SK-N-SH (cell line): Measurements from ENCODE around the gene AGBL3. TPM values are rescaled to one million over a fixed set of nuclear protein-coding genes. Genes with fewer than 3 reads are reported as not detected.

Source experiments
- CTCF ChIA-PET: fragments of 300-600, 350-600 bp; formaldehyde crosslinking; extraction: SDS; loops from one replicate; lab custom pipeline; 2021; lab: Yijun Ruan, JAX
- POLR2A ChIA-PET: fragments of 350-600 bp; sonication (Branson Sonifier 250); formaldehyde crosslinking; extraction: SDS; loops from one replicate; lab custom pipeline; 2020; ENCODE audit warnings: antibody characterized with exemption, inconsistent platforms; lab: Yijun Ruan, JAX
- DNase-seq: peaks from one replicate; pipeline ENCODE4 v3.0.0; 2012
- H2AFZ ChIP-seq: fragments of 200-600 bp; sonication (generic); 2 replicates; pipeline ENCODE4 v1.8.1; 2016; ENCODE audit warnings: antibody characterized with exemption, mild to moderate bottlenecking, low read depth
- H3F3A ChIP-seq: fragments of 200-600 bp; sonication (generic); replicated peaks from 2 replicates; pipeline ENCODE3; 2016; ENCODE audit warnings: antibody characterized with exemption, mild to moderate bottlenecking; ENCODE audit not compliant: insufficient read depth
- H3K27ac ChIP-seq, 2 experiments: fragments of 200-500 bp in 1 of 2; fragments of 200-600 bp in 1 of 2; sonication (Bioruptor generic) in 1 of 2; sonication (generic), shearing (Covaris generic) in 1 of 2; 2 replicates each; pipeline versions ENCODE4 v1.5.1 to v1.6.1; 2014 to 2016; ENCODE audit warnings: low read depth in 2 of 2, inconsistent platforms in 1 of 2, low read length in 1 of 2, mild to moderate bottlenecking in 1 of 2, mixed read lengths in 1 of 2
- H3K27me3 ChIP-seq: fragments of 200-600 bp; sonication (generic), shearing (Covaris generic); 2 replicates; pipeline ENCODE4 v1.6.1; 2016; ENCODE audit warnings: mixed run types; ENCODE audit not compliant: insufficient read depth
- H3K36me3 ChIP-seq, 2 experiments: fragments of 200-500 bp in 1 of 2; fragments of 200-600 bp in 1 of 2; sonication (Bioruptor generic) in 1 of 2; sonication (generic) in 1 of 2; replicated peaks in 1 of 2; 2 replicates each; pipeline versions ENCODE3 to v1.5.1; 2014 to 2016; ENCODE audit warnings: low read length in 1 of 2, mild to moderate bottlenecking in 1 of 2; ENCODE audit not compliant: insufficient read depth in 2 of 2, control insufficient read depth in 1 of 2
- H3K4me1 ChIP-seq, 2 experiments: fragments of 200-500 bp in 1 of 2; fragments of 200-600 bp in 1 of 2; sonication (Bioruptor generic) in 1 of 2; sonication (generic), shearing (Covaris generic) in 1 of 2; 2 replicates each; pipeline versions ENCODE4 v1.5.1 to v1.6.1; 2014 to 2016; ENCODE audit warnings: low read depth in 1 of 2, low read length in 1 of 2, mixed run types in 1 of 2; ENCODE audit not compliant: insufficient read depth in 2 of 2, control insufficient read depth in 1 of 2
- H3K4me2 ChIP-seq: fragments of 200-600 bp; sonication (generic), shearing (Covaris generic); 2 replicates; pipeline ENCODE4 v1.6.1; 2017; ENCODE audit warnings: mixed run types
- H3K4me3 ChIP-seq, 2 experiments: fragments of 200-500 bp in 1 of 2; fragments of 200-600 bp in 1 of 2; sonication (Bioruptor generic) in 1 of 2; sonication (generic), shearing (Covaris generic) in 1 of 2; 2 replicates each; pipeline versions ENCODE4 v1.5.1 to v1.8.1; 2014 to 2016; ENCODE audit warnings: low read depth in 2 of 2, inconsistent platforms in 1 of 2, low read length in 1 of 2, mild to moderate bottlenecking in 1 of 2, mixed read lengths in 1 of 2, moderate library complexity in 1 of 2
- H3K79me2 ChIP-seq: fragments of 200-600 bp; sonication (generic); 2 replicates; pipeline ENCODE4 v1.8.1; 2017; ENCODE audit warnings: mild to moderate bottlenecking; ENCODE audit not compliant: insufficient read depth
- H3K9ac ChIP-seq: fragments of 200-600 bp; sonication (generic); 2 replicates; pipeline ENCODE4 v1.6.1; 2017; ENCODE audit warnings: mixed run types
- H3K9me2 ChIP-seq: fragments of 200-600 bp; sonication (generic); 2 replicates; pipeline ENCODE4 v1.6.1; 2017; ENCODE audit warnings: mixed run types
- H3K9me3 ChIP-seq: fragments of 200-600 bp; sonication (generic); 2 replicates; pipeline ENCODE4 v1.6.1; 2017; ENCODE audit warnings: mixed run types, mild to moderate bottlenecking, moderate library complexity
- H4K20me1 ChIP-seq: fragments of 200-600 bp; sonication (generic); 2 replicates; pipeline ENCODE4 v1.6.1; 2017; ENCODE audit warnings: mild to moderate bottlenecking, mixed run types; ENCODE audit not compliant: insufficient read depth
- CHD2 ChIP-seq: fragments of 150-350 bp; IDR thresholded peaks from 2 replicates; pipeline ENCODE4 v1.6.1; 2018; ENCODE audit warnings: low read length; ENCODE audit not compliant: partially characterized antibody
- EP300 ChIP-seq, 2 experiments: IDR thresholded peaks; 2 replicates each; pipeline versions ENCODE4 v1.4.0 to v1.6.1; 2012; ENCODE audit warnings: borderline replicate concordance in 1 of 2, low read depth in 1 of 2, low read length in 1 of 2
- EZH2phosphoT487 ChIP-seq: fragments of 200-600 bp; sonication (generic); IDR thresholded peaks from 2 replicates; pipeline ENCODE4 v1.6.1; 2017; ENCODE audit warnings: low read depth, mixed run types, mild to moderate bottlenecking, antibody characterized with exemption, moderate library complexity, borderline replicate concordance
- FOSL2 ChIP-seq: IDR thresholded peaks from 2 replicates; pipeline ENCODE4 v1.4.0; 2012; ENCODE audit warnings: low read depth, mild to moderate bottlenecking, moderate library complexity, borderline replicate concordance
- FOXJ3 ChIP-seq: sonication (generic); formaldehyde crosslinking; IDR thresholded peaks from 2 replicates; pipeline ENCODE4 v1.5.1; 2020; ENCODE audit warnings: mild to moderate bottlenecking, missing genetic modification reagents
- FOXM1 ChIP-seq: IDR thresholded peaks from 2 replicates; pipeline ENCODE4 v1.4.0; 2012; ENCODE audit warnings: low read depth, mild to moderate bottlenecking
- GABPA ChIP-seq: IDR thresholded peaks from 2 replicates; pipeline ENCODE4 v1.4.0; 2012; ENCODE audit warnings: low read depth, mild to moderate bottlenecking
- GATA2 ChIP-seq: sonication (generic); formaldehyde crosslinking; IDR thresholded peaks from 2 replicates; pipeline ENCODE4 v1.5.0; 2020; ENCODE audit warnings: mild to moderate bottlenecking, missing genetic modification reagents
- MXI1 ChIP-seq: IDR thresholded peaks from 2 replicates; pipeline ENCODE4 v1.6.1; 2012; ENCODE audit warnings: mild to moderate bottlenecking, low read depth, low read length, improper control_type of control experiment
- POLR2AphosphoS5 ChIP-seq: IDR thresholded peaks from 2 replicates; pipeline ENCODE4 v1.6.1; 2012; ENCODE audit warnings: low read depth, low read length
- RAD21 ChIP-seq: IDR thresholded peaks from 2 replicates; pipeline ENCODE4 v1.6.1; 2012; ENCODE audit warnings: mild to moderate bottlenecking, low read length
- RCOR1 ChIP-seq: fragments of 150-350 bp; IDR thresholded peaks from 2 replicates; pipeline ENCODE4 v1.6.1; 2017; ENCODE audit warnings: antibody characterized with exemption, low read length
- RFX5 ChIP-seq: IDR thresholded peaks from 2 replicates; pipeline ENCODE4 v1.6.1; 2012; ENCODE audit warnings: mild to moderate bottlenecking, improper control_type of control experiment, low read length
- RXRA ChIP-seq: IDR thresholded peaks from 2 replicates; pipeline ENCODE4 v1.4.0; 2012; ENCODE audit warnings: low read depth, mild to moderate bottlenecking, borderline replicate concordance
- SIN3A ChIP-seq: IDR thresholded peaks from 2 replicates; pipeline ENCODE4 v1.6.1; 2012; ENCODE audit warnings: low read depth, mild to moderate bottlenecking, low read length, moderate library complexity, borderline replicate concordance
- SMC3 ChIP-seq: IDR thresholded peaks from 2 replicates; pipeline ENCODE4 v1.6.1; 2012; ENCODE audit warnings: low read depth, low read length, improper control_type of control experiment
- TAF1 ChIP-seq: IDR thresholded peaks from 2 replicates; pipeline ENCODE4 v1.6.1; 2012; ENCODE audit warnings: low read depth, mild to moderate bottlenecking, low read length, moderate library complexity, borderline replicate concordance
- YY1 ChIP-seq: IDR thresholded peaks from 2 replicates; pipeline ENCODE4 v1.4.0; 2012; ENCODE audit warnings: low read depth, mild to moderate bottlenecking
- WGBS: methylation state at CpG from one replicate; pipeline ENCODE4 v1.1.6; 2017; ENCODE audit warnings: low lambda C conversion rate; 5-methylcytosine and 5-hydroxymethylcytosine counted together
- polyA plus RNA-seq, 3 experiments: library from polyadenylated mRNA; depleted of rRNA; stranded (reverse); fragments of >200 nt; gene quantifications; 2 replicates each; pipeline ENCODE4 v1.2.3, GENCODE V29; 2012
- TF ChIP-seq, protein P1 (sequence below): IDR thresholded peaks from 2 replicates; pipeline ENCODE4 v1.6.1; 2012; ENCODE audit warnings: mild to moderate bottlenecking, low read depth, low read length, moderate library complexity
- TF ChIP-seq, protein P2 (sequence below): IDR thresholded peaks from 2 replicates; pipeline ENCODE4 v1.4.0; 2012; ENCODE audit warnings: low read depth
- TF ChIP-seq, protein P3 (sequence below): fragments of 150-350 bp; IDR thresholded peaks from 2 replicates; pipeline ENCODE4 v1.6.1; 2016; ENCODE audit warnings: mild to moderate bottlenecking, low read depth, low read length

AGBL3 gene
- polyA plus RNA-seq, 1 of the 3 experiments (the other 2 are of a cell fraction) = 0.35 TPM

DNA sequence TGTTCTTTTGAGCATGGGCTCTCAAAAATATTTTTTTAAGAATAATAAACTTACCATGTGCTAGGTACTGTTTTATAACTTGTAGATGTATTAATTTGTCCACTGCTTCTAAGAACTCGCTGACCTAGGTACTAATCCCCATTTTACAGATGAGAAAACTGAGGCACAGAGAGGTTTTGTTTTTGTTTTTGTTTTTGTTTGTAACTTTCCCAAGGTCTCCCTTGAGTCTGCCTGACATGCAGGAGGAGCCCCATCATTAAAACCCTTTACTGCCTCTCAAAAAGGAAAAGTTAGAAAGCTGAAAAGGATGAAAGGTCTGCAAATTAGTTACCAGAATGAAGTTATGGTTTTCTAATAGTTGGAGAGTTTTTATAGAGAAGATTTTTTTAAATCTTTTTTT is 38.5 kb upstream of the AGBL3 start (continued):
- no peak for TF ChIP-seq SIN3A
- TF ChIP-seq SMC3 = no peak
- no peak for TF ChIP-seq FOXJ3

DNA sequence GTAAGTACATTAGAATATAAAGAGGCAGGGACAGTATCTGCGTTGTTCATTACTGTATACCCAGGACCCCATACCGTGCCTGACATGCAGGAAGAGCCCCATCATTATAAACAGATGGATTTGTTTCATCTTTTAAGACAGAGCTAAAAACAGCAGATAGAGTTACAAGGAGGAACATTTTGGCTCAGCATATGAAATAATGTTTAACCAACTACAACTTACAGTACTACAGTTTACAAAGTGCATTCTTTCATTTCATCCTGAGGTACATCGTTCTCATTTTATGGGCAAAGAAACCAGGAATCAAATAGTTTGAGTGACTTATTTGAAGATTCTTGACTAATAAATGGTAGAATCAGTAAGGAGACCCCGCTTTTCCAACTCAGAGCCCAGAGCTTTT is 38.1 kb upstream of the AGBL3 start:
- peaks cover 88 to 100% of the 10 kb centered on the region in 2 experiments for H3K36me3 ChIP-seq
- CTCF ChIA-PET = interaction anchor here (0.7 to 1.0 kb wide), 4 partner anchors 38 to 303 kb away, joined by 3 to 4 read pairs (median 3); partner anchors contain the start of gene AGBL3

More for the DNA sequence above, 38.1 kb upstream of the AGBL3 start:
- Histone ChIP-seq H3K79me2 (peaks cover 17% of the 10 kb centered on the region; the same call in 1 of the 2 replicates), H3K4me3 (no peak overlapping the region), H3K27me3 (no peaks in the 10 kb centered on the region), H4K20me1 (no peaks in the 10 kb centered on the region), H3F3A (peaks cover 56% of the 10 kb centered on the region), H3K9ac (no peak overlapping the region), H3K27ac (no peak overlapping the region), H3K4me1 (peaks cover 0 to 7% of the 10 kb centered on the region in 2 experiments; a peak in 1 of 4 replicates), H2AFZ (no peak overlapping the region), H3K9me2 (no peaks in the 10 kb centered on the region), H3K9me3 (no peaks in the 10 kb centered on the region), H3K4me2 (no peak overlapping the region)
- DNase-seq = no peak
- POLR2A ChIA-PET = no interaction called here
- TF ChIP-seq EP300 (IDR thresholded peaks at IDR 0.05; ENCODE audit: borderline replicate concordance in 1 of 2, low read depth in 1 of 2, low read length in 1 of 2) (no peak), RFX5 (no peak), RXRA (no peak), CHD2 (no peak), GATA2 (CRISPR knock-in tag) (no peak), MXI1 (no peak), RAD21 (no peak), SIN3A (no peak), GABPA (no peak), POLR2AphosphoS5 (no peak), TAF1 (no peak), YY1 (no peak), RCOR1 (no peak), FOXM1 (no peak), EZH2phosphoT487 (no peak), FOSL2 (no peak)
- TF ChIP-seq, protein P1, sequence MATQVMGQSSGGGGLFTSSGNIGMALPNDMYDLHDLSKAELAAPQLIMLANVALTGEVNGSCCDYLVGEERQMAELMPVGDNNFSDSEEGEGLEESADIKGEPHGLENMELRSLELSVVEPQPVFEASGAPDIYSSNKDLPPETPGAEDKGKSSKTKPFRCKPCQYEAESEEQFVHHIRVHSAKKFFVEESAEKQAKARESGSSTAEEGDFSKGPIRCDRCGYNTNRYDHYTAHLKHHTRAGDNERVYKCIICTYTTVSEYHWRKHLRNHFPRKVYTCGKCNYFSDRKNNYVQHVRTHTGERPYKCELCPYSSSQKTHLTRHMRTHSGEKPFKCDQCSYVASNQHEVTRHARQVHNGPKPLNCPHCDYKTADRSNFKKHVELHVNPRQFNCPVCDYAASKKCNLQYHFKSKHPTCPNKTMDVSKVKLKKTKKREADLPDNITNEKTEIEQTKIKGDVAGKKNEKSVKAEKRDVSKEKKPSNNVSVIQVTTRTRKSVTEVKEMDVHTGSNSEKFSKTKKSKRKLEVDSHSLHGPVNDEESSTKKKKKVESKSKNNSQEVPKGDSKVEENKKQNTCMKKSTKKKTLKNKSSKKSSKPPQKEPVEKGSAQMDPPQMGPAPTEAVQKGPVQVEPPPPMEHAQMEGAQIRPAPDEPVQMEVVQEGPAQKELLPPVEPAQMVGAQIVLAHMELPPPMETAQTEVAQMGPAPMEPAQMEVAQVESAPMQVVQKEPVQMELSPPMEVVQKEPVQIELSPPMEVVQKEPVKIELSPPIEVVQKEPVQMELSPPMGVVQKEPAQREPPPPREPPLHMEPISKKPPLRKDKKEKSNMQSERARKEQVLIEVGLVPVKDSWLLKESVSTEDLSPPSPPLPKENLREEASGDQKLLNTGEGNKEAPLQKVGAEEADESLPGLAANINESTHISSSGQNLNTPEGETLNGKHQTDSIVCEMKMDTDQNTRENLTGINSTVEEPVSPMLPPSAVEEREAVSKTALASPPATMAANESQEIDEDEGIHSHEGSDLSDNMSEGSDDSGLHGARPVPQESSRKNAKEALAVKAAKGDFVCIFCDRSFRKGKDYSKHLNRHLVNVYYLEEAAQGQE = no peak
- TF ChIP-seq, protein P2, sequence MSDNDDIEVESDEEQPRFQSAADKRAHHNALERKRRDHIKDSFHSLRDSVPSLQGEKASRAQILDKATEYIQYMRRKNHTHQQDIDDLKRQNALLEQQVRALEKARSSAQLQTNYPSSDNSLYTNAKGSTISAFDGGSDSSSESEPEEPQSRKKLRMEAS = no peak
- TF ChIP-seq, protein P3, sequence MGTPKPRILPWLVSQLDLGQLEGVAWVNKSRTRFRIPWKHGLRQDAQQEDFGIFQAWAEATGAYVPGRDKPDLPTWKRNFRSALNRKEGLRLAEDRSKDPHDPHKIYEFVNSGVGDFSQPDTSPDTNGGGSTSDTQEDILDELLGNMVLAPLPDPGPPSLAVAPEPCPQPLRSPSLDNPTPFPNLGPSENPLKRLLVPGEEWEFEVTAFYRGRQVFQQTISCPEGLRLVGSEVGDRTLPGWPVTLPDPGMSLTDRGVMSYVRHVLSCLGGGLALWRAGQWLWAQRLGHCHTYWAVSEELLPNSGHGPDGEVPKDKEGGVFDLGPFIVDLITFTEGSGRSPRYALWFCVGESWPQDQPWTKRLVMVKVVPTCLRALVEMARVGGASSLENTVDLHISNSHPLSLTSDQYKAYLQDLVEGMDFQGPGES = no peak
- 89% methylated on average over 4 of the region's 4 CpGs for whole genome bisulfite sequencing
